GM18498 (cell line): ENCODE data around the gene ZBTB44.
A peak's percentile ranks its signal among the peaks of the same experiment; 100 is the strongest.
"Not testable (repeated sequence)": the region's sequence is repeated elsewhere in the genome, so short reads cannot be mapped to it uniquely, and the experiment has no call there.

ENCODE experiments used
- ATAC-seq: cut with Tn5 transposase; IDR thresholded peaks from one replicate; pipeline ENCODE4 v1.9.1; 2021; ENCODE audit warnings: mild to moderate bottlenecking, moderate library complexity; ENCODE audit not compliant: unreplicated experiment

Gene ZBTB44

GRCh38 chr11:130314750-130315285 is at the start of gene ZBTB44:
Gene ZBTB44 (minus strand): TSS chr11:130314917. CDS start chr11:130261873, 53,044 bp downstream.
- peak; percentile 71 for ATAC-seq

DNA sequence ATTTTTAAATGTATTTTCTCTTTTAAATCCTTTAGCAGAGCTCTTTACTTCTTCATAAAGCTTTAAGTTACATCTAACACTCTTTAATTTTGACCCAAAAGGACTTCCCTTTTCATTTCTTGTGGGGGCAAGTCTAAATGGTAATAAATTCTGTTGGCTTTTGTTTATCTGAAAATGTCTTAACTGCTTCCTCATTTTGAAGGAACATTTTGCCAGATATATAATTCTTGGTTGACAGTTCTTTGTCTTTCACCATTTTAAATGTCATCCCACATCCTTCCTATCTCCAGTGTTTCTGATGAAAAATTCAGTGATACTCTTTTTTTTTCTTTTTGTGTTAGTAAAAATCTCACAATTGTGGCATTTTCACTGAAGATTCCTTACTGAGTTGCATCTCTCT is 44.7 kb upstream of the ZBTB44 start:
- no peak for ATAC-seq

- ATAC-seq: no peak
Observed at GRCh38 chr11:130358398-130358797, 43.7 kb upstream of the ZBTB44 start.

- ATAC-seq: no peak
Observed at GRCh38 chr11:130347261-130347660, 32.5 kb upstream of the ZBTB44 start.

- no peak for ATAC-seq
Observed at GRCh38 chr11:130344841-130345240, 30.1 kb upstream of the ZBTB44 start.

- no peak for ATAC-seq
Observed at GRCh38 chr11:130340671-130341319, 26.1 kb upstream of the ZBTB44 start.

DNA sequence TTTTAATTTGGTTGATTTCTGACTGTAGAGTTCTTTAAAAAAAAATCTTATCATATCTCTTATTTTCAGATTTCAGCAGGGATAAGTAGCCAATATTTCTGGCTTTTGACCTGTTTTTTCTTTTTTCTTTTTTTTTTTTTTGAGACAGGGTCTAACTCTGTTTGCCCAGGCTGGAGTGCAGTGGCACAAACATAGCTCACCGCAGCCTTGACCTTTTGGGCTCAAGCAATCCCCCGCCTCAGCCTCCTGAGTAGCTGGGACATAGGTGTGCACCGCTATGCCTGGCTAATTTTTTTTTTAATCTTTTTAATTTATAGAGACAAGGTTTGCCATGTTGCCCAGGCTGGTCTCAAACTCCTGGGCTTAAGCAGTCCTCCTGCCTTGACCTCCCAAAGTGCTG is 23.9 kb upstream of the ZBTB44 start:
- no peak for ATAC-seq

GRCh38 chr11:130337281-130338089 is 22.8 kb upstream of the ZBTB44 start:
- ATAC-seq: no peak

DNA sequence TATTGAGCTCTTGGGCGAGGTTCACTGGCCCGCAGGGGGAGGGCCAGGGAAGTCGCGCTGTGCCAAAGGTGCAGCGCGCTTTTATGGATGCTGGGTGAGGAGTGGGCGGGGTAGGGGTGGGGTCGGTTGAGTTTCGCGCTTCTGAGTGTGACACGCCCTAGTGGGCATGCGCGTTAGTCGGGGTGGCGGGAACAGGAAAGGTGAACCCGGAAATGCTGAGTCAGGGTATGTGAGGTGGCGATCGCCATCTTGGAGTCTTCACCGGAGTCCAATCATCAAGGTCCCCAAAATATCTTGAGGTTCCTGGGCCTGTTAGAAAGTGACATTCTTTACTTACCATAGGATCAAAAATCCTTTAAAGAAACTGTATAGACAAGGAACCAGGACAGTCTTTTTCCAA is 16.7 kb upstream of the ZBTB44 start:
- not testable (repeated sequence) for ATAC-seq

DNA sequence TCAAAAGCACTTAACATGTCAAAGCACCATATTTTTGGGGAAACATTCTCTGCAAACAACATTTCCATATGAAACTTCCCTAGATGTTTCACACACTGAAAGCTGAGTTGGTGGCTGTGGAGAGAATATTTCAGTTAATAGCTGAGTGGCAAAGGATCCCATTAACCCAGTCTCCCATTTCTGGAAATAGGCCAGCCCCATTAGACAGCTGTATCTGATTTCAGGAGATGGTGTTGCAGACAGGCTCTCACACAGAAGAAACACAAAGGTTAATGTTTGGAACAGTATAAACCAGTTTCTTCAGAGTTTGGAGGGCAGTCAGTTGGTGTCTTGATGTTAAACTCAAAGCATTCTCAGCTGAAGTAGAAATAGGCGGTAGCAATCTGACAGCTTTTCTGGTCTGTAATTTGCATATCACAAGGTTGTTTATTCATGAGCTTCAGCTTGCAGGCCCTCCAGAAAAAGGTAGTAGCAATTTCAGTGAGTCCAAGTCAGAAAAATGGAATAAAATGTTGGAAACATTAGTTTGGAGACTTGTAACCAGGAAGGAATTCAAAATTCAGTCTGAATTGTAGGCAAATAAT is 15.5 kb upstream of the ZBTB44 start:
- no peak for ATAC-seq

GRCh38 chr11:130328420-130328819 is 13.7 kb upstream of the ZBTB44 start:
- ATAC-seq: no peak

DNA sequence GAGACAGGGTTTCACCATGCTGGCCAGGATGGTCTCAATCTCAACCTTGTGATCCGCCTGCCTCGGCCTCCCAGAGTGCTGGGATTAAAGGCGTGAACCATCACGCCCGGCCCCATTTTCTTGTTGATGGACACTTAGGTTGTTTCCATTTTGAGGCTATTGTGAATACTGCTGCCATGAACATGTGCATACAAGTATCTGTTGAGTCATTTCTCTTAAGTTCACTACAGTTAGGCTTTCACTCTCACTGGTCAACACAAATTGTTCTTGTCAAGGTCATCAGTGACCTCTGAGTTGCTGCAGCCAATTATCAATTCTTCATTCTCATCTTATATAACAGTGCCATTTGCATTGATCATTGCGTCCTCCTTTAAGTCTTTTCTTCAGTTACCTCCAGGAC is 13.0 kb upstream of the ZBTB44 start:
- ATAC-seq: no peak

GRCh38 chr11:130325691-130326090 is 11.0 kb upstream of the ZBTB44 start:
- no peak for ATAC-seq

DNA sequence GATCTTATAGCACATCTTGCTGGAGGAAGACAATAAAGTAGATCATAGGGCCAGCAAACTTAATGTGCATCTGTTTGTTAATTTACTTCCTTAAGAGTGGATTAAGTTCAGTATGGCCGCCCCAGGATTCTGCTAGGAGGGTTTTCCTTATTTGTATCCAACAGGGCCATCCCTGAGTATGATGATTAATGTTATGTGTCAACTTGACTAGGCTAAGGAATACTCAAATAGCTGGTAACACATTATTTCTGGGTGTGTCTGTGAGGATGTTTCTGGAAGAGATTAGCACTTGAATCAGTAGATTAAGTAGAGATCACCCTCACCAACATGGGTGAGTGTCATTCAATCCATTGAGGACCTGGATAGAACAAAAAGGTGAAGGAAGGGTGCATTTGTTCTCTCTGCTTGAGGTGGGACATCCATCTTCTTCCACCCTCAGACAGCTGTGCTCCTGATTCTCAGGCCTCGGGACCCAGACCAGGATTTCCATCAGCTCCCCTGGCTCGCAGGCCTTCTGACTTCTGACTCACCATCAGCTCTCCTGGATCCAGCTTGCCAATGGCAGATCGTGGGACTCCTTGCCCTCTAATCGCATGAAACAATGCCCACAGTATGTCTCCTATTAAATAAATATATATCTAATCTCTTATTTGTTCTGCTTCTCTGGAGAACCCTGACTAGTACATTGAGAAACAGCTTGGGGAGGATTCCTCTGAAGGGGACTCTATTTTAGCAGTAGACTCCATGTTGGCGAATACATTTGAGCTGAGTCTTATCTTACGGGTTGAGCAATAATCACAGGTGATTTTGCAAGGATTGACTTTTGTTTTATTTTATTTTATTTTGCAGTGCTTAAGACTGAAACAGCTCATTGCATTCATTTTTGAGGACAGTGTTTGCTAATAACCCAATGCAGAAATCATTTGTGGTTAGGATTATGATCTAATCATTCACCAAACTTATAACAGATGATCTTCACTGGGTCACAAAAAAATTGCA is 9.0 kb upstream of the ZBTB44 start:
- ATAC-seq: no peak

DNA sequence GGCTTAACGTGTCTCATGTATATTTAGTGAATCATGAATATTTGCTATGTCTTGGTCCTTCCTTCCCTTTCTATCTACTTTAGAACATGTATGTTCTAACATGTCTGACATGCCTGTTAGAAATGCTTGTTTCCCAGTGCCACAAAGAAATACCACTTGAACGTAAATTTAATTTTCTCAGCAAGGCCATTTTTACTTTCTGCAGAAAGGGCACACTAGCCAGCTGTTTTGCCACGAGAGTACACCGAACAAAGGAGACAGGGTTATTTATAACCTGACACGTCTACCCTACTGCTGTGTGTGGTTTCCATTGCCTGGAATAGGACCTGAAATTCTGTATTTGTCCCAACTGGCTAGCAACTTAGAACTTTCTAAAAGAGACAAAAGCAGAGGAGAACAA is 7.4 kb upstream of the ZBTB44 start:
- no peak for ATAC-seq

DNA sequence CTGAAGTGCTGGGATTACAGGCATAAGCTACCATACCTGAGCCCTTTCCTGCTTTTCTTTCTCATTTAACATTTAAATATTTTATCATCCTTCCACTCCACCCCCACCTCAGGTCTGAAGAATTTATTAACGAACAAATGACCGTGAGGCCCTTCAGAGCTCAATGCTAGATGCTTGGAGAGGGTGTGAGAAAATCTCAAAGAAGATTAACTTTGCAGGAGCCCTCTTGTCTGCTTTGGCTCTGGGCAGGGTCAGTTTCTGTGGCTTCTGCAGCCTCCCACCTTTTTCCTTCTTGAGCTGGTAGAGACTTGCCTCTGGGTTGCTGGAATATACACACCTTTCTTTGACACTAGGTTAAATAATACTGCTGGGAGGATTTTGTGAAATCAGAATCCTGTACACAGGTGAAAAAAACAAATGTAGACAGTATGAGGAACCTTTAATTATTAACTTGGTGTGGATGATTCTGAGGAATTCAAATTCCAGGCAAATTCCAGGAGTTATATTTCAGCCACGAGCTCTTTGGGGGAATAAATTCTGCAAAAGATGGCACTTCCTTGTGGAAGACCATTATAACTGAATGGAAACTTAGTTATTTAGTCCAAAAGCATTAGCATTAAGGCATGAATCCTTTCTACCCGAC is 3.4 kb upstream of the ZBTB44 start:
- ATAC-seq: no peak

DNA sequence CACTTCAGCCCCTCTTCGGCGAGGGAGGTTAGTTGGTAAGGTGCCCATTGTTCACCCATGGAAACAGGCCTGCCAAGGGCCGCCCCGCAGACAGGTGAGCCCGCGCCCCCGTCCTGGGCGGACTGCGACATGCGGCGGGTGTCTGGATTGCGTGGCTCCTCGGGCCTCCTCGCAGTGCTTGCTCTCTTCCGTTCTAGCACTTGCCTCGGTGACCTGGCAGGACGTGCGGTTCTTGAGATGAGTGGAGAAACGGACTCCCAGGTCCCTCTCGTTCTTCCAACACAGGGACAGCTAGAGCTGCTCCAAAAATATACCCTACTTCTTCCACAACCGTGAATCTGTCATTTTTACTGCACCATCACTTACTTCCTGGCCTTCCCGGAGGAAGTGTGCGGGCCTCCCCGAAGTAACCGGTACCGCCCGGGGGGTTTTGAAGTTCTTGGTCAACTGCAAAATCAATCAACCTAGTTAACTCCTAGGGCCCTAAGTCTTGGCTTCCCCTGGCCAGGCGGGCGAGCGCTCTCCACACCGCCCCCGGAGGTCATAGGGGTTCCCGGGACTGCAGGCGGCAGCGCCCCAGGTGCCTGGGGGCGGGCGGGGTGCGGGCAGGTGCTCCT is 745 bp upstream of the ZBTB44 start:
- ATAC-seq: peak; percentile 32

GRCh38 chr11:130314184-130314749 is 450 bp downstream of the ZBTB44 start:
- ATAC-seq: peak; percentile 59
